K562 (cell line): ENCODE measurements around the gene FBXL22. TPM values are rescaled to one million over a fixed set of nuclear protein-coding genes. Genes with fewer than 3 reads are reported as not detected.

Source experiments
- ATAC-seq: fragments of 200-7000 bp; cut with Tn5 transposase; 3 replicates; pipeline ENCODE4 v1.9.1; 2020; ENCODE audit warnings: moderate library complexity
- BruUV-seq: library from RNA; stranded (reverse); fragments of 400-500 nt; replicated peaks from 2 replicates; lab custom pipeline; 2021; lab: Mats Ljungman, UMichigan
- CTCF ChIA-PET: fragments of 300-600 bp; formaldehyde crosslinking; extraction: SDS; loops from one replicate; lab custom pipeline; 2021; ENCODE audit warnings: low intra/inter-chr PET ratio; lab: Yijun Ruan, JAX
- POLR2A ChIA-PET: fragments of 300-600, 350-650 bp; sonication (Branson Sonifier 250); formaldehyde crosslinking; extraction: SDS; loops from one replicate; lab custom pipeline; 2021; ENCODE audit warnings: antibody characterized with exemption, inconsistent platforms; lab: Yijun Ruan, JAX
- DNase-seq, 4 experiments: peaks; one replicate each; pipeline versions ENCODE4 v3.0.0 to v3.0.0-alpha.2; 2011 to 2018; ENCODE audit warnings: low spot score in 3 of 4, mixed read lengths in 3 of 4; ENCODE audit errors: extremely low read depth in 1 of 4
- FAIRE-seq: peaks from 2 replicates; lab custom pipeline; 2011; peaks lifted over from hg19 to GRCh38; lab: Jason Lieb, UNC
- H2AFZ ChIP-seq: 2 replicates; pipeline ENCODE4 v1.6.0; 2011; ENCODE audit warnings: low read depth, low read length, control low read depth, inconsistent platforms
- H3K27ac ChIP-seq: fragments of 200-600 bp; 3 replicates; pipeline ENCODE4 v1.8.0; 2011; ENCODE audit warnings: low read depth, mild to moderate bottlenecking, control low read depth, inconsistent platforms, low read length, moderate library complexity, mixed read lengths; ENCODE audit errors: extremely low read depth
- H3K27me3 ChIP-seq, 2 experiments: fragments of 300-600 bp in 1 of 2; 2 replicates in 1 of 2; 3 replicates in 1 of 2; pipeline versions ENCODE4 v1.6.0 to v1.8.0; 2011; ENCODE audit warnings: inconsistent platforms in 2 of 2, low read length in 2 of 2, mild to moderate bottlenecking in 1 of 2, mixed read lengths in 1 of 2, moderate library complexity in 1 of 2; ENCODE audit not compliant: control insufficient read depth in 2 of 2, insufficient read depth in 2 of 2
- H3K36me3 ChIP-seq: fragments of 300-600 bp; 3 replicates; pipeline ENCODE4 v1.8.0; 2011; ENCODE audit warnings: mild to moderate bottlenecking, low read length, inconsistent platforms; ENCODE audit not compliant: control insufficient read depth, insufficient read depth
- H3K4me1 ChIP-seq, 2 experiments: fragments of 200-600 bp in 1 of 2; replicated peaks in 1 of 2; 2 replicates in 1 of 2; 3 replicates in 1 of 2; pipeline versions ENCODE4 v1.5.1 to v1.8.0; 2011; ENCODE audit warnings: inconsistent platforms in 2 of 2, low read length in 2 of 2, mild to moderate bottlenecking in 1 of 2, mixed read lengths in 1 of 2, moderate library complexity in 1 of 2; ENCODE audit not compliant: control insufficient read depth in 2 of 2, insufficient read depth in 2 of 2
- H3K4me2 ChIP-seq: 2 replicates; pipeline ENCODE4 v1.6.1; 2011; ENCODE audit warnings: low read length, control low read depth, inconsistent platforms, mixed read lengths; ENCODE audit not compliant: insufficient read depth
- H3K4me3 ChIP-seq: fragments of 200-600 bp; sonication (generic), shearing (Covaris generic); 2 replicates; pipeline ENCODE4 v1.5.1; 2016; ENCODE audit warnings: control low read depth, inconsistent platforms
- H3K79me2 ChIP-seq: fragments of 200-600 bp; 3 replicates; pipeline ENCODE4 v1.8.0; 2011; ENCODE audit warnings: low read length, inconsistent platforms; ENCODE audit not compliant: control insufficient read depth, insufficient read depth
- H3K9ac ChIP-seq, 2 experiments: 2 replicates each; pipeline versions ENCODE4 v1.6.0 to v1.6.1; 2011; ENCODE audit warnings: low read depth in 2 of 2, low read length in 2 of 2, control low read depth in 1 of 2, inconsistent platforms in 1 of 2, mild to moderate bottlenecking in 1 of 2, mixed read lengths in 1 of 2; ENCODE audit not compliant: insufficient read depth in 1 of 2
- H3K9me1 ChIP-seq: one replicate; pipeline ENCODE4 v1.6.0; 2011; ENCODE audit warnings: inconsistent platforms, mild to moderate bottlenecking, low read length, moderate library complexity; ENCODE audit not compliant: control insufficient read depth, insufficient read depth
- H3K9me3 ChIP-seq: replicated peaks from 2 replicates; pipeline ENCODE4 v1.5.1; 2011; ENCODE audit warnings: low read depth, low read length, inconsistent platforms; ENCODE audit not compliant: control insufficient read depth, insufficient read depth
- H4K20me1 ChIP-seq: replicated peaks from 2 replicates; pipeline ENCODE4 v1.6.1; 2011; ENCODE audit warnings: low read length, inconsistent platforms, mixed read lengths; ENCODE audit not compliant: control insufficient read depth, insufficient read depth
- ATF1 ChIP-seq, 2 experiments: fragments of 450-650 bp in 1 of 2; IDR thresholded peaks; 2 replicates each; pipeline ENCODE4 v1.6.1; 2016; ENCODE audit warnings: missing compliant biosample characterization in 1 of 2, missing genetic modification characterization in 1 of 2
- HEY1 ChIP-seq: fragments of 250-450 bp; sonication (Bioruptor Pico); IDR thresholded peaks from 2 replicates; pipeline ENCODE4 v1.5.0; 2020; ENCODE audit warnings: mild to moderate bottlenecking, moderate library complexity, borderline replicate concordance
- ZNF140 ChIP-seq: fragments of 250-450 bp; sonication (Bioruptor Pico); IDR thresholded peaks from 2 replicates; pipeline ENCODE4 v1.8.0; 2021; ENCODE audit warnings: moderate library complexity, mild to moderate bottlenecking, inconsistent platforms
- WGBS: fragments of 100-300 bp; shearing (Covaris generic); methylation state at CpG from one replicate; pipeline ENCODE4 v1.1.6; 2016; ENCODE audit warnings: low coverage, mixed read lengths; ENCODE audit not compliant: insufficient coverage; ENCODE audit errors: missing lambda C conversion rate; 5-methylcytosine and 5-hydroxymethylcytosine counted together
- in situ Hi-C: fragments of 300-500 bp; cut with MboI; formaldehyde crosslinking; loops from 4 replicates; pipeline ENCODE4 v1.15.0; 2018; ENCODE audit warnings: inconsistent platforms, mixed read lengths
- intact Hi-C: fragments of 100-400 bp; cut with micrococcal nuclease; formaldehyde crosslinking; loops from 2 replicates; pipeline ENCODE4 v1.14.2; 2022
- polyA plus RNA-seq, 8 experiments: library from polyadenylated mRNA; depleted of rRNA in 4 of 8; stranded (reverse) in 5 of 8; unstranded in 3 of 8; fragments of >200 nt; fragmentation: Nextera tagmentation in 2 of 8; fragmentation: Illumina TruSeq in 1 of 8; extraction: Ambion mirVana in 2 of 8; extraction: Trizol in 1 of 8; gene quantifications; 2 replicates each; pipeline versions ENCODE4 v1.2.1 to v1.2.3, GENCODE V29; 2011 to 2014; ENCODE audit warnings: inconsistent platforms in 1 of 8, missing spikeins in 1 of 8
- total RNA-seq, 7 experiments: library from RNA; depleted of rRNA in 6 of 7; stranded (reverse); fragments of >200 nt in 6 of 7; fragmentation: Illumina TruSeq in 2 of 7; extraction: Trizol in 2 of 7; gene quantifications; 2 replicates each; pipeline versions ENCODE4 v1.2.1 to v1.2.3, GENCODE V29; 2011 to 2021; ENCODE audit warnings: low replicate concordance in 1 of 7
- TF ChIP-seq, protein P1 (sequence below): fragments of 450-650 bp; formaldehyde crosslinking; IDR thresholded peaks from 2 replicates; pipeline ENCODE4 v1.4.0; 2020; ENCODE audit warnings: mild to moderate bottlenecking, moderate library complexity
- TF ChIP-seq, protein P2 (sequence below): fragments of 450-650 bp; formaldehyde crosslinking; IDR thresholded peaks from 2 replicates; pipeline ENCODE4 v1.4.0; 2022; ENCODE audit warnings: missing genetic modification characterization

The FBXL22 gene
- total and polyA plus RNA-seq, 9 of the 15 experiments (the other 6 are each of a cell fraction or from before 2014, with no cell fraction given), result not detected

DNA sequence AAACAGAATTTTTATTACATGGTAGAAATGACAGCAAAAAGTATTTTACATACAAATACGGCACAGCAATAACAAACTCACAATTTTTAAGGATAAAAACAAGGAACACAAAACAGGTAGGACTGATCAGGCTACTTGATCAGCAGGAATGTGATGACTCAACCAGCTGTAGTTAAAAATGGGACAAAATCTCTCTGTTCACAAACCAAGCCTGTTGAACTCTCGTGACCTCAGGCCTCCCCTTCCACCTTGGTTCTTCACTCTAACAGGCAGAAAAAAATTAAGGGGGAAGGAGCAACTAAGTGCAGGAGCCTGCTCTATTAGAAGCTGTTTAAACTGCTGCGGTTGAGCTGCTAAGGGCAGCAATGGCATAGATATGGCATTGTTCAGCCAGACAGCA is 18.7 kb downstream of the FBXL22 start:
- Histone ChIP-seq H3K4me3 (no peak overlapping the region), H3K36me3 (peaks cover 51% of the 10 kb centered on the region), H3K9ac (no peak overlapping the region), H3K79me2 (no peaks in the 10 kb centered on the region), H3K9me1 (no peaks in the 10 kb centered on the region), H3K4me1 (peaks cover 0 to 4% of the 10 kb centered on the region in 2 experiments; a peak in 1 of 5 replicates), H3K27me3 (no peaks in the 10 kb centered on the region), H2AFZ (no peak overlapping the region), H3K4me2 (no peak overlapping the region), H3K27ac (no peak overlapping the region), H3K9me3 (no peaks in the 10 kb centered on the region), H4K20me1 (no peaks in the 10 kb centered on the region)
- intact Hi-C loops (loop anchor here (10.0 kb wide), 2 partner anchors 331 to 539 kb away; partner anchors contain the start of gene SNX22), in situ Hi-C loops (no loop called here)
- ChIA-PET POLR2A (interaction anchor here (0.6 to 1.5 kb wide), 2 partner anchors 18 to 1126 kb away, joined by 3 read pairs; no protein-coding TSS in a partner anchor), CTCF (no interaction called here)
- FAIRE-seq, result peak; percentile 35
- TF ChIP-seq ZNF140 (CRISPR knock-in tag), result no peak
- TF ChIP-seq, protein P1, sequence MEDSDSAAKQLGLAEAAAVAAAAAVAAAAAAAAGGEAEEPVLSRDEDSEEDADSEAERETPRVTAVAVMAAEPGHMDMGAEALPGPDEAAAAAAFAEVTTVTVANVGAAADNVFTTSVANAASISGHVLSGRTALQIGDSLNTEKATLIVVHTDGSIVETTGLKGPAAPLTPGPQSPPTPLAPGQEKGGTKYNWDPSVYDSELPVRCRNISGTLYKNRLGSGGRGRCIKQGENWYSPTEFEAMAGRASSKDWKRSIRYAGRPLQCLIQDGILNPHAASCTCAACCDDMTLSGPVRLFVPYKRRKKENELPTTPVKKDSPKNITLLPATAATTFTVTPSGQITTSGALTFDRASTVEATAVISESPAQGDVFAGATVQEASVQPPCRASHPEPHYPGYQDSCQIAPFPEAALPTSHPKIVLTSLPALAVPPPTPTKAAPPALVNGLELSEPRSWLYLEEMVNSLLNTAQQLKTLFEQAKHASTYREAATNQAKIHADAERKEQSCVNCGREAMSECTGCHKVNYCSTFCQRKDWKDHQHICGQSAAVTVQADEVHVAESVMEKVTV (CRISPR knock-in tag), result no peak
- no peak for TF ChIP-seq HEY1
- no peak for TF ChIP-seq ATF1 (CRISPR knock-in tag; IDR thresholded peaks at IDR 0.05)
- TF ChIP-seq ATF1 (tag; IDR thresholded peaks at IDR 0.05), result no peak
- TF ChIP-seq, protein P2, sequence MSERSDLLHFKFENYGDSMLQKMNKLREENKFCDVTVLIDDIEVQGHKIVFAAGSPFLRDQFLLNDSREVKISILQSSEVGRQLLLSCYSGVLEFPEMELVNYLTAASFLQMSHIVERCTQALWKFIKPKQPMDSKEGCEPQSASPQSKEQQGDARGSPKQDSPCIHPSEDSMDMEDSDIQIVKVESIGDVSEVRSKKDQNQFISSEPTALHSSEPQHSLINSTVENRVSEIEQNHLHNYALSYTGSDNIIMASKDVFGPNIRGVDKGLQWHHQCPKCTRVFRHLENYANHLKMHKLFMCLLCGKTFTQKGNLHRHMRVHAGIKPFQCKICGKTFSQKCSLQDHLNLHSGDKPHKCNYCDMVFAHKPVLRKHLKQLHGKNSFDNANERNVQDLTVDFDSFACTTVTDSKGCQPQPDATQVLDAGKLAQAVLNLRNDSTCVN (CRISPR knock-in tag), result no peak
- no TSS peak for BruUV-seq
- WGBS, result 88% methylated on average over 3 of the region's 3 CpGs
- DNase-seq, result no peak
- no peak for ATAC-seq
